Mammary epithelial cell (primary cell): ENCODE data around the gene USF1.

Experiments used
- CTCF ChIP-seq, 2 donors: IDR thresholded peaks in 1 of 2; conservative IDR thresholded peaks in 1 of 2; 2 replicates each; pipeline ENCODE4 v1.5.1; 2011 to 2012; ENCODE audit warnings: inconsistent platforms in 2 of 2, low read length in 2 of 2, mild to moderate bottlenecking in 2 of 2, control low read depth in 1 of 2, low read depth in 1 of 2; ENCODE audit not compliant: insufficient read depth in 1 of 2; ENCODE audit errors: extremely low read depth in 1 of 2
- EZH2 ChIP-seq: IDR thresholded peaks from 2 replicates; pipeline ENCODE4 v1.6.1; 2012; ENCODE audit warnings: low read length, inconsistent platforms, borderline replicate concordance

- no peak for TF ChIP-seq CTCF (conservative IDR thresholded peaks at IDR 0.05 in 1 of 2, IDR thresholded peaks at IDR 0.05 in 1 of 2; ENCODE audit: extremely low read depth in 1 of 2, insufficient read depth in 1 of 2, low read depth in 1 of 2, low read length in 2 of 2)
- no peak for TF ChIP-seq EZH2
These were observed 25.0 kb upstream of the USF1 start for GRCh38 chr1:161070761-161071160.
